ENCODE results near the gene METTL13. TPM values are rescaled to one million over a fixed set of nuclear protein-coding genes. Genes with fewer than 3 reads are reported as not detected.
A peak's percentile ranks its signal among the peaks of the same experiment; 100 is the strongest.

METTL13 gene, protein sequence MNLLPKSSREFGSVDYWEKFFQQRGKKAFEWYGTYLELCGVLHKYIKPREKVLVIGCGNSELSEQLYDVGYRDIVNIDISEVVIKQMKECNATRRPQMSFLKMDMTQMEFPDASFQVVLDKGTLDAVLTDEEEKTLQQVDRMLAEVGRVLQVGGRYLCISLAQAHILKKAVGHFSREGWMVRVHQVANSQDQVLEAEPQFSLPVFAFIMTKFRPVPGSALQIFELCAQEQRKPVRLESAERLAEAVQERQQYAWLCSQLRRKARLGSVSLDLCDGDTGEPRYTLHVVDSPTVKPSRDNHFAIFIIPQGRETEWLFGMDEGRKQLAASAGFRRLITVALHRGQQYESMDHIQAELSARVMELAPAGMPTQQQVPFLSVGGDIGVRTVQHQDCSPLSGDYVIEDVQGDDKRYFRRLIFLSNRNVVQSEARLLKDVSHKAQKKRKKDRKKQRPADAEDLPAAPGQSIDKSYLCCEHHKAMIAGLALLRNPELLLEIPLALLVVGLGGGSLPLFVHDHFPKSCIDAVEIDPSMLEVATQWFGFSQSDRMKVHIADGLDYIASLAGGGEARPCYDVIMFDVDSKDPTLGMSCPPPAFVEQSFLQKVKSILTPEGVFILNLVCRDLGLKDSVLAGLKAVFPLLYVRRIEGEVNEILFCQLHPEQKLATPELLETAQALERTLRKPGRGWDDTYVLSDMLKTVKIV
- total RNA-seq (2014; rRNA removed; shearing (Covaris generic)), result 22.2 and 28.3 TPM in 2 replicates
- 27.5 and 35.4 TPM in 2 replicates for total RNA-seq (2022)
- Bru-seq, nascent RNA, result percentile 68 among the genes with signal in this experiment
- percentile 73 among the genes with signal in this experiment for BruChase-seq, experiment 1, labeled RNA remaining after a 6-hour chase
- BruChase-seq, experiment 2, labeled RNA remaining after a 2-hour chase, result percentile 81 among the genes with signal in this experiment
- long read RNA-seq, transcript METTL13-201 (8 exons, 3,327 nt), result major isoform, 58 of 101 reads
- long read RNA-seq, transcript METTL13-202 (8 exons, 3,022 nt), result minor isoform, 6 of 101 reads
- long read RNA-seq, partial matches to known transcripts, result 12 of 101 reads
- long read RNA-seq, other reads (novel, unspliced or antisense), result 25 of 101 reads

DNA sequence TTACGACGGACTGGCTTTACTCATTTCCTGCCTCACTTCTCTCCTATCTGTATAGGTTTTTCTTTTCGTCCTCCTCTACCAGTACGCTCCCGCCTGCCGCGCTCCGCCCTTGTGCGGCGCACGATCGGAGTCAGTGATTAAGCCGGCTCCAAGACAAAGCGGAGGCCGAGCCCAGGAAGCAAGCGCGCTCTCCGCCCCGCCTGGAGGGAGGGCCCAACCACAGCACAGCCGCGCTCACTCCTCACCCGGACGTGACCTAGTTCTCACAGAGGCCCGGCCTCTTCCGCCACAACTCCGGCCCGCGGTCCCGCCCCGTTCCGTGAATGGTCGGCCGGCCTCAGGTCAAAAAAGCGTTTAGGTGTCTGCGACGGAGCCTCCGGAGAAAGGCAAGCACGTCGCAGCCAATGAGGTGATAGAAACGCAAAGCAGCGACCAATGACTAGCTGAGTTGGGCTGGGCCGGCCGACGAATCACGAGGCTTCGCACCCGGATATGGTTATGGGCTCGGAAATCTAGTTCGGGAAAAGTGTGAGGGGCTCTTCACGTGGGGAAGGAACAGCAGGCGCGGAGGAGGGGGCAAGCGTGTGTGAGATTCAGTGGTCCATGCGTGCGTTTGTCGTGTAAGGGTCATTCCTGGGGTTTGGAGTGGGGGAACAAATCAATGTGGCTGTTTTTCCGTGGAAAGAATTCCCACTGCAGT, at the start of gene METTL13:
Gene METTL13 (plus strand): TSS at position 485 of the 700 bp plus-strand sequence. CDS start 308 bp downstream, outside the sequence.
- peaks cover 34% of the 10 kb centered on the region for H3K4me1 ChIP-seq (ENCODE audit: insufficient read depth, low read length, poor library complexity, severe bottlenecking)
- no peaks in the 10 kb centered on the region for H3K9me3 ChIP-seq (ENCODE audit: low read length)
- H2AFZ ChIP-seq (ENCODE audit: low read length), result peak within 1 kb of the TSS; percentile 74
- no TSS peak for BruUV-seq (replicated peaks)
- H3K27ac ChIP-seq (ENCODE audit: low read depth, low read length, poor library complexity, severe bottlenecking), result peak within 1 kb of the TSS; percentile 78
- peaks cover 38% of the 10 kb centered on the region for H3K79me2 ChIP-seq (ENCODE audit: insufficient read depth, low read depth, low read length)
- peak within 1 kb of the TSS; percentile 74 for H3K4me2 ChIP-seq (ENCODE audit: low read length)
- DNase-seq (ENCODE audit: low spot score), result peak; percentile 98
- peak within 1 kb of the TSS; percentile 93 for H3K4me3 ChIP-seq (ENCODE audit: low read depth, low read length, poor library complexity, severe bottlenecking)
- ChIA-PET POLR2A (interaction anchor here (1.0 to 7.6 kb wide), 5 partner anchors 9 to 42 kb away, joined by 3 to 53 read pairs (median 5); partner anchors contain the start of gene VAMP4), CTCF (ENCODE audit: unreplicated experiment) (interaction anchor here (0.6 kb wide), 2 partner anchors 25 to 40 kb away, joined by 3 read pairs; no protein-coding TSS in a partner anchor)
- no peak for TF ChIP-seq EZH2phosphoT487 (IDR thresholded peaks at IDR 0.05; ENCODE audit: borderline replicate concordance, low read depth, low read length)
- TF ChIP-seq, protein P1, sequence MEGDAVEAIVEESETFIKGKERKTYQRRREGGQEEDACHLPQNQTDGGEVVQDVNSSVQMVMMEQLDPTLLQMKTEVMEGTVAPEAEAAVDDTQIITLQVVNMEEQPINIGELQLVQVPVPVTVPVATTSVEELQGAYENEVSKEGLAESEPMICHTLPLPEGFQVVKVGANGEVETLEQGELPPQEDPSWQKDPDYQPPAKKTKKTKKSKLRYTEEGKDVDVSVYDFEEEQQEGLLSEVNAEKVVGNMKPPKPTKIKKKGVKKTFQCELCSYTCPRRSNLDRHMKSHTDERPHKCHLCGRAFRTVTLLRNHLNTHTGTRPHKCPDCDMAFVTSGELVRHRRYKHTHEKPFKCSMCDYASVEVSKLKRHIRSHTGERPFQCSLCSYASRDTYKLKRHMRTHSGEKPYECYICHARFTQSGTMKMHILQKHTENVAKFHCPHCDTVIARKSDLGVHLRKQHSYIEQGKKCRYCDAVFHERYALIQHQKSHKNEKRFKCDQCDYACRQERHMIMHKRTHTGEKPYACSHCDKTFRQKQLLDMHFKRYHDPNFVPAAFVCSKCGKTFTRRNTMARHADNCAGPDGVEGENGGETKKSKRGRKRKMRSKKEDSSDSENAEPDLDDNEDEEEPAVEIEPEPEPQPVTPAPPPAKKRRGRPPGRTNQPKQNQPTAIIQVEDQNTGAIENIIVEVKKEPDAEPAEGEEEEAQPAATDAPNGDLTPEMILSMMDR (conservative IDR thresholded peaks at IDR 0.05; ENCODE audit: low read length), result no peak
- H3K36me3 ChIP-seq (ENCODE audit: insufficient read depth, low read length), result peaks cover 28% of the 10 kb centered on the region
- no peaks in the 10 kb centered on the region for H3K9me2 ChIP-seq (ENCODE audit: insufficient read depth, low read length)
- intact Hi-C loops (cut with micrococcal nuclease; ENCODE audit: unreplicated experiment), result loop anchor here (1.0 to 5.0 kb wide), 4 partner anchors 40 to 751 kb away; partner anchors contain the start of gene PRRC2C
- H4K20me1 ChIP-seq (ENCODE audit: insufficient read depth, low read length), result peaks cover 5% of the 10 kb centered on the region; the same call in 1 of the 2 replicates

DNA sequence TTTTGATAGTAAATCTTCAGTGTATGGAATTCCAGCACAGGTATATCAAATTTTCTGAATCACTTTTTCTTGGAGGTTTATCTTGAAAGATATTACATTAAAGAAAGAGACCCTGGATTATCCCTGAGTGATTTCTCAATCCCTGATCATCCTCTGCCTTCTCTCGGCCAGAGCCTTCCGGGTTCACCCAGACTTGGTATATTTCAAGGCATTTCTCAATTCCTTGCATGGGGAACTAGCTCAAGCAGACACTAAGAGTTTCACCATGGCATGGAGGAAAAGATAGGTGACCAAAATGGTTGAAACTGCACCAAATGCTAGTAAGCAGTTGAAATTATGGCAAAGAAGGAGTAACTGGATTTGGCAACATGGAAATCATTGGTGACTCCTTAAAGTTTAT, 45.3 kb upstream of the METTL13 start:
- no peak overlapping the region for H2AFZ ChIP-seq (ENCODE audit: low read length)
- DNase-seq (ENCODE audit: low spot score), result no peak
- peaks cover 17% of the 10 kb centered on the region for H3K4me1 ChIP-seq (ENCODE audit: insufficient read depth, low read length, poor library complexity, severe bottlenecking)
- ChIA-PET CTCF (ENCODE audit: unreplicated experiment) (no interaction called here), POLR2A (no interaction called here)
- TF ChIP-seq, protein P1 (conservative IDR thresholded peaks at IDR 0.05; ENCODE audit: low read length), result no peak
- no peak for TF ChIP-seq EZH2phosphoT487 (IDR thresholded peaks at IDR 0.05; ENCODE audit: borderline replicate concordance, low read depth, low read length)
- intact Hi-C loops (cut with micrococcal nuclease; ENCODE audit: unreplicated experiment), result no loop called here
- H3K4me3 ChIP-seq (ENCODE audit: low read depth, low read length, poor library complexity, severe bottlenecking), result no peak overlapping the region
- H3K4me2 ChIP-seq (ENCODE audit: low read length), result no peak overlapping the region
- BruUV-seq (replicated peaks), result no TSS peak
- H3K9me2 ChIP-seq (ENCODE audit: insufficient read depth, low read length), result no peaks in the 10 kb centered on the region
- H3K36me3 ChIP-seq (ENCODE audit: insufficient read depth, low read length), result peaks cover 25% of the 10 kb centered on the region
- no peaks in the 10 kb centered on the region for H4K20me1 ChIP-seq (ENCODE audit: insufficient read depth, low read length)
- no peak overlapping the region for H3K27ac ChIP-seq (ENCODE audit: low read depth, low read length, poor library complexity, severe bottlenecking)
- H3K9me3 ChIP-seq (ENCODE audit: low read length), result no peaks in the 10 kb centered on the region
- H3K79me2 ChIP-seq (ENCODE audit: insufficient read depth, low read depth, low read length), result 0 out of 2 replicates have a peak, but pooled peaks cover 7% of the 10 kb centered on the region

Data from OCI-LY7 (cell line).